ENCODE data around the gene FAM168B.

GRCh38 chr2:131043199-131044074 is 49.8 kb downstream of the FAM168B start:
- TF ChIP-seq, protein P1, sequence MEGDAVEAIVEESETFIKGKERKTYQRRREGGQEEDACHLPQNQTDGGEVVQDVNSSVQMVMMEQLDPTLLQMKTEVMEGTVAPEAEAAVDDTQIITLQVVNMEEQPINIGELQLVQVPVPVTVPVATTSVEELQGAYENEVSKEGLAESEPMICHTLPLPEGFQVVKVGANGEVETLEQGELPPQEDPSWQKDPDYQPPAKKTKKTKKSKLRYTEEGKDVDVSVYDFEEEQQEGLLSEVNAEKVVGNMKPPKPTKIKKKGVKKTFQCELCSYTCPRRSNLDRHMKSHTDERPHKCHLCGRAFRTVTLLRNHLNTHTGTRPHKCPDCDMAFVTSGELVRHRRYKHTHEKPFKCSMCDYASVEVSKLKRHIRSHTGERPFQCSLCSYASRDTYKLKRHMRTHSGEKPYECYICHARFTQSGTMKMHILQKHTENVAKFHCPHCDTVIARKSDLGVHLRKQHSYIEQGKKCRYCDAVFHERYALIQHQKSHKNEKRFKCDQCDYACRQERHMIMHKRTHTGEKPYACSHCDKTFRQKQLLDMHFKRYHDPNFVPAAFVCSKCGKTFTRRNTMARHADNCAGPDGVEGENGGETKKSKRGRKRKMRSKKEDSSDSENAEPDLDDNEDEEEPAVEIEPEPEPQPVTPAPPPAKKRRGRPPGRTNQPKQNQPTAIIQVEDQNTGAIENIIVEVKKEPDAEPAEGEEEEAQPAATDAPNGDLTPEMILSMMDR (IDR thresholded peaks at IDR 0.05) = no peak
- no peak for TF ChIP-seq POLR2A (IDR thresholded peaks at IDR 0.05)
